IPS-18a (cell line): Measurements from ENCODE around the gene CARM1.
A peak's percentile ranks its signal among the peaks of the same experiment; 100 is the strongest.

Experiments
- H3K27ac ChIP-seq: one replicate; pipeline ENCODE4 v1.5.1; 2013; ENCODE audit warnings: low read length
- H3K27me3 ChIP-seq: one replicate; pipeline ENCODE4 v1.6.1; 2013; ENCODE audit warnings: mild to moderate bottlenecking, low read length; ENCODE audit not compliant: control insufficient read depth, insufficient read depth
- H3K36me3 ChIP-seq: one replicate; pipeline ENCODE4 v1.6.1; 2013; ENCODE audit warnings: low read depth, low read length; ENCODE audit not compliant: control insufficient read depth
- H3K4me1 ChIP-seq: one replicate; pipeline ENCODE4 v1.6.1; 2013; ENCODE audit warnings: low read depth, low read length; ENCODE audit not compliant: control insufficient read depth
- H3K4me3 ChIP-seq: one replicate; pipeline ENCODE4 v1.5.1; 2013; ENCODE audit warnings: low read length
- H3K9ac ChIP-seq: one replicate; pipeline ENCODE4 v1.6.1; 2013; ENCODE audit warnings: mild to moderate bottlenecking, low read length, moderate library complexity
- H3K9me3 ChIP-seq: one replicate; pipeline ENCODE4 v1.6.1; 2013; ENCODE audit warnings: low read depth, low read length; ENCODE audit not compliant: control insufficient read depth

CARM1 gene

GRCh38 chr19:10918359-10918758, 47.0 kb downstream of the CARM1 start:
- peaks cover 27% of the 10 kb centered on the region for H3K36me3 ChIP-seq
- H3K9ac ChIP-seq = no peak overlapping the region
- H3K9me3 ChIP-seq = no peaks in the 10 kb centered on the region
- H3K4me3 ChIP-seq = no peak overlapping the region
- H3K4me1 ChIP-seq = no peaks in the 10 kb centered on the region
- no peaks in the 10 kb centered on the region for H3K27me3 ChIP-seq
- no peak overlapping the region for H3K27ac ChIP-seq

GRCh38 chr19:10919352-10920287, 48.3 kb downstream of the CARM1 start:
- H3K4me1 ChIP-seq = no peaks in the 10 kb centered on the region
- H3K9me3 ChIP-seq = no peaks in the 10 kb centered on the region
- H3K36me3 ChIP-seq = peaks cover 36% of the 10 kb centered on the region
- no peak overlapping the region for H3K9ac ChIP-seq
- no peak overlapping the region for H3K27ac ChIP-seq
- H3K4me3 ChIP-seq = no peak overlapping the region
- no peaks in the 10 kb centered on the region for H3K27me3 ChIP-seq

- H3K36me3 ChIP-seq = peaks cover 36% of the 10 kb centered on the region
- H3K4me3 ChIP-seq = no peak overlapping the region
- no peaks in the 10 kb centered on the region for H3K4me1 ChIP-seq
- H3K9ac ChIP-seq = no peak overlapping the region
- H3K27ac ChIP-seq = no peak overlapping the region
- H3K9me3 ChIP-seq = no peaks in the 10 kb centered on the region
- no peaks in the 10 kb centered on the region for H3K27me3 ChIP-seq
Measured at GRCh38 chr19:10920288-10920655, 48.9 kb downstream of the CARM1 start.

- no peaks in the 10 kb centered on the region for H3K4me1 ChIP-seq
- peaks cover 36% of the 10 kb centered on the region for H3K36me3 ChIP-seq
- no peak overlapping the region for H3K9ac ChIP-seq
Measured at GRCh38 chr19:10920781-10921180, 49.4 kb downstream of the CARM1 start.

GRCh38 chr19:10921199-10921909, 50.0 kb downstream of the CARM1 start:
- no peak overlapping the region for H3K4me3 ChIP-seq
- peaks cover 36% of the 10 kb centered on the region for H3K36me3 ChIP-seq
- H3K9me3 ChIP-seq = no peaks in the 10 kb centered on the region
- H3K27ac ChIP-seq = no peak overlapping the region
- H3K27me3 ChIP-seq = no peaks in the 10 kb centered on the region
- no peak overlapping the region for H3K9ac ChIP-seq
- no peaks in the 10 kb centered on the region for H3K4me1 ChIP-seq

More at GRCh38 chr19:10920781-10921180, 49.4 kb downstream of the CARM1 start:
- no peak overlapping the region for H3K4me3 ChIP-seq
- H3K27me3 ChIP-seq = no peaks in the 10 kb centered on the region
- no peak overlapping the region for H3K27ac ChIP-seq
- no peaks in the 10 kb centered on the region for H3K9me3 ChIP-seq

GRCh38 chr19:10921910-10922637, 50.7 kb downstream of the CARM1 start:
- no peaks in the 10 kb centered on the region for H3K9me3 ChIP-seq

GRCh38 chr19:10922638-10923014, 51.3 kb downstream of the CARM1 start:
- Histone ChIP-seq H3K27ac (no peak overlapping the region), H3K9ac (no peak overlapping the region), H3K36me3 (peaks cover 36% of the 10 kb centered on the region), H3K4me3 (no peak overlapping the region), H3K27me3 (no peaks in the 10 kb centered on the region), H3K4me1 (no peaks in the 10 kb centered on the region), H3K9me3 (no peaks in the 10 kb centered on the region)

More at GRCh38 chr19:10921910-10922637, 50.7 kb downstream of the CARM1 start:
- Histone ChIP-seq H3K27ac (no peak overlapping the region), H3K4me1 (no peaks in the 10 kb centered on the region), H3K9ac (no peak overlapping the region), H3K27me3 (no peaks in the 10 kb centered on the region), H3K4me3 (no peak overlapping the region), H3K36me3 (peaks cover 36% of the 10 kb centered on the region)

- H3K9me3 ChIP-seq = no peaks in the 10 kb centered on the region
- no peaks in the 10 kb centered on the region for H3K27me3 ChIP-seq
- H3K4me1 ChIP-seq = no peaks in the 10 kb centered on the region
- H3K27ac ChIP-seq = no peak overlapping the region
- H3K4me3 ChIP-seq = no peak overlapping the region
- H3K36me3 ChIP-seq = peaks cover 36% of the 10 kb centered on the region
- H3K9ac ChIP-seq = no peak overlapping the region
Measured at GRCh38 chr19:10923260-10924112, 52.1 kb downstream of the CARM1 start.

GRCh38 chr19:10924597-10924996, 53.2 kb downstream of the CARM1 start:
- Histone ChIP-seq H3K27ac (no peak overlapping the region), H3K9me3 (no peaks in the 10 kb centered on the region), H3K4me3 (no peak overlapping the region), H3K9ac (no peak overlapping the region), H3K4me1 (no peaks in the 10 kb centered on the region), H3K27me3 (no peaks in the 10 kb centered on the region), H3K36me3 (peaks cover 28% of the 10 kb centered on the region)

GRCh38 chr19:10927730-10928562, 56.6 kb downstream of the CARM1 start:
- Histone ChIP-seq H3K27ac (no peak overlapping the region), H3K4me3 (peak overlapping the region; percentile 86), H3K36me3 (peaks cover 15% of the 10 kb centered on the region), H3K4me1 (no peaks in the 10 kb centered on the region), H3K9me3 (no peaks in the 10 kb centered on the region), H3K27me3 (no peaks in the 10 kb centered on the region), H3K9ac (peak overlapping the region; percentile 55)
